Epithelial cell of prostate (primary cell): ENCODE results near the gene BAIAP3.

ENCODE experiments used
- DNase-seq: peaks from one replicate; pipeline ENCODE4 v3.0.0-alpha.2; 2011; ENCODE audit warnings: low read depth, low spot score
- H3K27ac ChIP-seq: fragments of 450-650 bp; 2 replicates; pipeline ENCODE4 v1.5.1; 2017; ENCODE audit warnings: mild to moderate bottlenecking

Gene BAIAP3

DNA sequence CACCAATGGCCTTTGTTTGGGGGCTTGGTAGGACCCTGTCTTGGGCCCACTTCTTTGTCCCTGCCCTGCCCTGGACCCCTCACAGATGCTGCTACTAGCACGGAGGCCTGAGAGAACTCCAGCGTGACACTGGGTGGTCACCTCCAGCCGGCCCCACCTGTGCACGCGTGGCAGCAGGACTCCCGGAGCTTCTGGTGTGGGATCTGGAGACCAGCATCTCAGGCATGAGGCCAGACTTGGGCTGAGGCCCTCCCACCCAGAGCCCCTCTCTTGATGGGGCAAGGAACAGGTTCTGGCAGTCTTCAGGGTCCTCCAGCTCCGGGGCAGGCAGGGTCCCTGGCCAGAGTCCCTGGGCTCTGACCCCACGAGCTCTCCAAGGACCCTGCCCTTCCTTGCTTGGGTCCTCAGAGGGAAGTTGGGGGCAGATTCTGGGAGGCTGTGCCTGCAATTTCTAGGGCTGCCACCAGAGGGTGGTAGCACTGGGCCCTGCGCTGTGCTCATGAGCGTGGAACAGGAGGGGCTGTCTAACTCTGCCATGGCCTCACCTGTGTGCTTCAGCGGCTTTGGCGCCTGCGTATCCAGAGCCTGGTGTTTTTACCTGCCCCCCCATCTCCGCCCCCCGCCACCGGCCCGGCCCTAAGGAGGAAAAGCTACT, 3.1 kb upstream of the BAIAP3 start:
- H3K27ac ChIP-seq, result no peak overlapping the region
- no peak for DNase-seq

DNA sequence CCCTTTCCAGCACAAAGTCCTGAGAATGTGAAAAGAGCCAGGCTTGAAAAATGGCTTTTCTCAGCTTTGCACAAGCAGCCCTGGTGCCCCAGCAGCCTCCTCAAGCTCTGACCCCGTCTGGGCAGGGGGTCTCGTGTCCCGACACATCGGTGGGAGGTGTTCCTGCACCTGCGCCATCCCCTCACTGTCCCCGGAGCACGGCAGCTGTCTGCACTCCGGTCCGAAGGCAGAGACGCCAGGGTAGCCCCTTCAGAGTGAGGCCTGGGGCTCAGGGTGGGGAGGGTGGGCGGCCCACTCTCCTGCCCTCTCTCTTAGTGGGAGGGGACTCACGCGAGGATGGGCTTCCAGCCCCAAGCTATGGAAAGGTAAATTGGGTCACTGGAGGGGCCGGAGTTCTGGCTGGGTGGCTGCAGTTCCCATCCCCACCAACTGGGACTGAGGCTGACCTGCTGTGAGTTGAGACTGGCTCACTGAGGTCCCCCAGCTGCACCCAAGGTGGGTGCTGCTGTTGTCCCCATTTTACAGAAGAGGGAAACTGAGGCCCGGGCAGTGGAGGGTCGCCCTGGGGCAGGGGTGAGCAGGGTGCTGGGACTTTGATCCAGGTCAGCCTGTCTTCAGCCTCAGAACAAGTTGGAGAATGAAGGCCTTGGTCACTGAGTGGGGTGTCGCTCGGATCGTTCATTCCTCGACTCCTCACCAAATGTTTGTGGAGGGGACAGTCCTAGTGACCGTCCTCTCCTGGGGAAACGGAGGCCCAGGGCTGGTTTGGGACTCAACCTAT, 2.3 kb upstream of the BAIAP3 start:
- DNase-seq, result no peak
- no peak overlapping the region for H3K27ac ChIP-seq

DNA sequence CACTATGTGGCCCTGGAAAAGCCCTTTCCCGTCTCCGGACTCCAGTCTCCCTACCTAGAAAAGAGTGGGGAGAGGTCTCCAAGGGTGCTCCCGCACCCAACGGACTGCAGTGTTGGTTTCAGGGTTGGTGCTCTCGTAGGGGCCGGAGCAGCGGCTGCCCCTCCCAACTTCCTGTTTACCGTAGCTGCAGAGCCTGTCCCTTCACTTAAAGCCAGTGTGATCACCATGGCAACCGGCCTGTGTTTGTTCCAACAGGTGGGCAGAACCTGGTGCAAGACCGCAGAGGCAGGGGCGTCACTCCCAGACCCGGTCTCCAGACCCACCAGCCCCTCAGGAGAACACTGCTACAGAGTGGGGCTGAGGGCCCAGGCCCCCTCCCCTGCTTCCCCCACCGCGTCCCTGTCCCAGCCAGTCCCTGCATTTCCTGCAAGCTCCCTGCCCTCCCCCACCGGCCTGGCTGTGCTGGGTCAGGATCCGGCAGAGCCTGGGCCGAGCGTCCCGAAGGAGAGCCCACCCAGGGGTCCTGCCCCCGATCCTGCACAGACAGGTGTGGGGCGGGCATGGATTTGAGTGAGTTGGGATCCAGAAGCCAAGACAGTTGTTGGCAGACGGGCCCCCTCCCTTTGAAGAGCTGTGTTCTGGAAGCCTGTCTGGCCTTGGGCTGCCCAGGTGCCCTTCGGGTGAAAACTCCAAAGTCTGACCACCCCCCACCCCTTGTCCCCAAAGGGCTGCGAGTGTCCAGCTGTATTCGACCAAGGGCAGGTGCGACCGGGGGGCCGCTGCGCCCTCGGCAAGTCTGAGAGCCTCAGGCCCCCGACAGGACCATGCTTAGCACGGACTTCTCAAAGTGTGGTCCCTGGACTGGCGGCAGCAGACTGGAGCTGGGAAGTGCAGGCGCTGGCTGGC, 1.5 kb upstream of the BAIAP3 start:
- no peak overlapping the region for H3K27ac ChIP-seq
- no peak for DNase-seq

DNA sequence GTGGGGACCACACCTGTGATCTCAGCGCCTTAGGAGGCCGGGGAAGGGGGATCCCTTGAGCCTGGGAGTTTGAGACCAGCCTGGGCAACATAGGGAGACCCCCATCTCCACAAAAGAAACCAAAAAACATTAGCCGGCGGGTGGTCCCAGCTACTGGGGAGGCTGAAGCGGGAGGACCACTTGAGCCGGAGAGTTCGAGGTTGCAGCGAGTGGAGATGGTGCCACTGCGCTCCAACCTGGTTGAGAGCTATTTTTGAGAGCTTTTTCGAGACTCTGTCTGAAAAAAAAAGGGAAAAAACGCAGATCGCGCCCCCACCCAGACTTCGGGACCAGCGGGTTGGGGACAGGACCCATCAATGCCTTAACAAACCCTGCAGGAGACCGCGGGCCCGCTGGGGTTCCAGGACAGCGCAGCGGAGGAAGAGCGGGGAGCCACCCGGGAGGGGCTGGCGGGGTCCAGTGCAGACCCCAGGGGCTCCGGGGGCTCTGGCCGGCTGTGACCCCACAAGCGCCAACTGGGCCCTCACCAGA, 762 bp upstream of the BAIAP3 start:
- no peak overlapping the region for H3K27ac ChIP-seq
- no peak for DNase-seq

DNA sequence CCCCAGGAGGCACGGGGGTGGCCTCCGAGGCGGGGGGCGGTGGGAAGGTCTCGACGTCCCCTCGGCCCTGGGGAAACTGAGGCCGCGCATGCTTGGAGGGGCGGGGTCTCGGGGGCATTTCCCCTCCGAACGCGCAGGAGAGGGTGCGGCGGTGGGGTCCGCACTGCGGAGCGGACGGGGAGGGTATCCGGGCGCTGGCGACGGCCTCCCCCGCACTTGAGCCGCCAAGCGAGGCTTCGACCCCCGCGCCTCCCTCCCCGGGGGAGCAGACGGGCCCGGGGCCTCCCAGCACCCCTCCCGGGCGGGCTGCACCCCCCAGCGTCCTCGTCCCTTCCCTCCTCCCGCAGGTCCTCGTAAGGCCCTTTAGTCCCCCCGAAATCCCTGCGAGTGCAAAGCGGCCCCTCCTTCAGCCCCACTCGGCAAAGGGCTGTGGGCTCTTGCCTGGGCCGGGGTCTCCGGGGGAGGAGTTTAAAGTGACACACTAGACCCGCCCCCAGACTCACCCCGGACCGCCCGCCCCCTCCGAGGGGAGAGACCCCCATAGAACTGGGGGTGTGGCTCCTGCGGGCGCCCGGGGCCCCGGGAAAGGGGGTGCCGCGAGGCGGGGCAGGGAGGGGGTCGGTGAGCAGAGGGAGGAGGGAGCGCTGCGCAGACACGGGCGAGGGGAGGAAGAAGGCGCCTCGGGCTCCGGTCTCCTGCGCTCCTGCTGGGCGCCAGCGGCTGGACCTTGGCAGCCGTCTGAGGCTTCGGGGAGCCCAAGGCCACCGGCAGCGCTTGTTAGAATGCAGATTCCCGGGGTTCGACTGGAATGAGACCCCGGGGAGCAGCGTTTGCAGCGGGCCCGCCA, 632 bp downstream of the BAIAP3 start:
- H3K27ac ChIP-seq, result no peak overlapping the region
- no peak for DNase-seq

DNA sequence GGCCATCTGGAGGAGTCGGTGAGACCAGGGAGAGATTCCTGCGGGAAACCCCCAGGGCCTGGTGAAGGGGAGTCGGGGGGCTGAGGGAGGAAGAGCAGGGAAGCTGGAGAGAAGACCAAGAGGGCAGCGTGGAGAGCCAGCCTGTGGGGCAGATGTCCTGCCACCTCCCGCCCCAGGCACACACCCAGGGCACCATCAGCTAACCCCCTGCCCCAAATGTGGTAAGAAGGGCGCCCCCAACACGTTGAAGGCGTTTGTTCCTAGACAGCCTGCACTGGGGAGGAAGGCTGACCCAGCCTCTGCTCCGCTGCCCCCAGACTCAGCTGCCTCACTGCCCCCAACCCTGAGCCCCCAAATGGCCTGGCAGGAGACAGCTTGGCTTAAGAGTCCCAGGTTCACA, 1.3 kb downstream of the BAIAP3 start:
- DNase-seq, result no peak
- no peak overlapping the region for H3K27ac ChIP-seq

DNA sequence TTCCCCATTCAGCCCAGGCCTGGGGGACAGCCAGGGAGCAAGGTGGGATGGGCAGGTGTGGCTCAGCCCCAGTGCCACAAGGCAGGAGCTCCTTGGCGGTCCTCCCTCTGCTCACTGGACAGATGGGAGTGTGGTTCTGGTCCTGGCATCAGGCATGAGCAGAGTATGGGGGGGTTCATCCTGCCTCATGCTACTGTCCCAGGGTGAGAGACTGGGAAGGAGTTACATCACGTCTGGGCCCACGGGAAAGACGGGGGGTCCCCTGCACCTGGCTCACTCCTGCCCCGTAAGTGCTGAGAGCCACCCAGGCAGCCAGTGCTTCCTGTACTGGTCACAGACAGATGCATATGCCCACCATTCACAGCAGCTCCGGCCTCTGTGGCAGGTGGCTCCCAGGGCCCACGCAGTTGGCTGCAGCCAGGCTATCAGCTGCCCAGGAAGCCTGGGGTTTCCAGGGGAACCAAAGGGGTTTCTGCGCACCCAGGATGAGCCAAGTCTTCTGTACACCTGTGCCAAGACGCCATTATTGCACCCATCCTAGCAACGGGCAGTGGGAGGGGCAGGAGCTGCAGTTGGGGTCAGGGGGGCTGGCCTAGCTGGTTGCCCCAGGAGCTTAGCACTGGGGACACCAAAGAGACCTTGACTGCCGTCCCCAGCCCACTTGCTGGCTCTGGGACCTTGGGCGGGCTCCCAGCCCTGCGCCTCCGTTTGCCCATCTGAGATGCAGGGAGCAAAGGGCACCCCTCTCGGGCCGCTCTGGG, 1.9 kb downstream of the BAIAP3 start:
- no peak for DNase-seq
- H3K27ac ChIP-seq, result no peak overlapping the region

DNA sequence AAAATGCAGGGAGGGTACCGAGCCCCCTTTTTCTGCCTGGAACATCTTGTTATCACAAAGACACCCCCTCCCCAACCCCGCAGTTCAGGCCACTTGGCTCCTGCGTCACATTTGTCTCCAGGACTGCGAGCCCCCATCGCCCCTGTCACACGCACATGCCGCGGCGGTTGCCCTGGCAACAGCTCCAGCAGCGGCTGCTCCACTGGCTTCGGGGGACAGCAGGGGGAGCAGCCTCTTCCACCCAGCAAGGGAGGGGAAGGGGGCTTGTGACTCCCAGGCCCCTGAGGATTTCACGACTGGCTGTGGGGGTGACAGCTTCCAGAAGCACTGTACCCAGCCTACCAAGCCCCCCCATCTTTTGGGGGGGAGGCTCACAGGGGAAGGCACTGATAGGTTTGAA, 2.6 kb downstream of the BAIAP3 start:
- no peak for DNase-seq
- H3K27ac ChIP-seq, result no peak overlapping the region

DNA sequence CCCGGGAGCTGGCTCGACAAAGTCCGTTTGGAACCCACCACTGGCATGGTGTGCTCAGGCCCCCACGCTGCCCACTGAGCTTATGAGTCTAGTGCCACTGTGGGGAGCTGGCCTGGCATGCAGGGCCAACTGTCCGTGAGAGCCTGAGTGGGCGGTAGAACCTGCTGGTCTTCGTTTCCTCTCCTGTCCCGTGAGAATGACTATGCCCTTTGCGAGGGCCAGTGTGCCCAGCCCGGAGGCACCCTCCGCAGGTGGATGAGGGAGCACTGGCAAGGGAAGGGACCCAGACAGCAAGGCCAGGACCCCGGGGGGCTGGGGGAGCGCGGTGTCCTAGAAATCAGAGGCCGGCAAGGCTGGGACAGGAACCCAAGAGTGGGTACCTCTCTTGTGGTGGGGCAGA, 3.2 kb downstream of the BAIAP3 start:
- no peak overlapping the region for H3K27ac ChIP-seq
- no peak for DNase-seq

DNA sequence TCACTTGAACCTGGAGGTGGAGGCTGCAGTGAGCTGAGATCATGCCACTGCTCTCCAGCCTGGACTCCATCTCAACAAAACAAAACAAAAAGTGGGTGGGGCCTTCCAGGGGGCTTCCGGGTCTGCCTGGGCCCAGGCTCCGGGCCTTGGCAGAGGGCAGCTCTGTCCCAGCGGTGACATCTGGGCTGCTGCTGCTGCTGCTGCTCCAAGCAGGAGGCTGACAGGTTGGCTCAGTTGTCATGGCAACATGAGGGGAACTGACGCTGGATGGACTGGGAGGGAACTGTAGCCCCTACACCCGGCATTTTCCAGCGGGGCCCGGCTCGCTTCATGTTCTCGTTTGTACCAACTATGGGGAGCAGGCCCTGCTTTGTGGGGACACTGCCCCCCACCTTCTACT, 4.0 kb downstream of the BAIAP3 start:
- H3K27ac ChIP-seq, result no peak overlapping the region
- DNase-seq, result no peak

DNA sequence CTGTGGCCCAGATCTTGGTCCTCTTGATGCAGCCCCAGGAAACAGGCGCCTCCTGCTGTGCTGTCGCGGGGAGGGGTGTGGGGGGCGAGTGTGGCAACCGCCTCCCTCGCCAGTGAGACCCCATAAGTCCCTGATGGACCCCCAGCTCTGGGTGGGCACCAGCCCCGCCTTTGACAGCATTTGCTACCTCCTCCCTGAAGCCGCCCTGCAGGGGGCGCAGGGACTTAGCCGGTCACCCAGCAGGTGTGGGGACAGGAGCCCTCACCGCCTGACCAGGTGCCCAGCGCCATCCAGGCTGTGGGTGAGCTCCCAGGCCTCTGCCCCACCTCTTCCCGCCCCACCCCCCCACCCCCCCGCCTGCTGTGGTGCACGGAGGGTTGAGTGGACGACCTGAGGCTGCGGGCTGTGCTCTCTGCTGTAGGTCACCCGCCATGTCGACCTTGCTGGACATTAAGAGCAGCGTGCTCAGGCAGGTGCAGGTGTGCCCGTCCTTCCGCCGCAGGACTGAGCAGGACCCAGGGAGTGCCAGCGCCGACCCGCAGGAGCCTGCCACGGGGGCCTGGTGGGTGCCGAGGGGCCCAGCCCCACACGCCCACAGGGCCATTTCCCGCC, 4.8 kb downstream of the BAIAP3 start:
- no peak overlapping the region for H3K27ac ChIP-seq
- DNase-seq, result no peak

DNA sequence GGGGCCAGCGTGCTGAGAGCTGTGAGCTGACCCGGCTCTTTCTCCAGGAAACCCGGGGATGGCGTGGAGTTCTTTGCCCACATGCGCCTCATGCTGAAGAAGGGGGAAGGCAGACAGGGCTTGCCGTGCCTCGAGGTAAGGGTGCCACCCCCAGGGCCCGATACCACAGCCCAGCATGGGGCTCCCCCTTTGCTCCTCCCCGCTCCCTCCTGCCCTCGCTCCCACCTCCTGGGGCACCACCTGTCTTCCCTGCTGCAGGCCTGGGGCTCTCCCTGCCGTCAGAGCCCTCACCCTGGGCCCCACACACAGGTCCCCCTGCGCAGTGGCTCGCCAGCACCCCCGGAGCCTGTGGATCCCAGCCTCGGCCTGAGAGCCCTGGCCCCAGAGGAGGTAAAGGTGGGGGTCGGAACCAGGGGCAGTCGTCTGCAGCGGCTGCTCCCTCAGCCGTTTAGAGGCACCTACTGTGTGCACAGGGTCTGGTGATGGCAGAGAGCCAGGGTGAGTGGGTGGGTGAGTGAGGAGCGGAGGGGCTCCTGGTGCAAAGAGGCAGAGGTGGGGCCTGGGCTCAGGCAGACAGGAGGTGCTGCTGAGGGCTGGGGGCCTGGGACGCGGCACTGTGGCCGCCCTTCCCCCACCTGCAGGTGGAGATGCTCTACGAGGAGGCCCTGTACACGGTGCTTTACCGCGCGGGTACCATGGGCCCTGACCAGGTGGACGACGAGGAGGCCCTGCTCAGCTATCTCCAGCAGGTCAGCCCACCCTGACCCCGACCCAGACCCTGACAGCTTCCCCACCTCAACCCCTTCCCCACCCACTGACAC, 5.6 kb downstream of the BAIAP3 start:
- no peak for DNase-seq
- no peak overlapping the region for H3K27ac ChIP-seq

DNA sequence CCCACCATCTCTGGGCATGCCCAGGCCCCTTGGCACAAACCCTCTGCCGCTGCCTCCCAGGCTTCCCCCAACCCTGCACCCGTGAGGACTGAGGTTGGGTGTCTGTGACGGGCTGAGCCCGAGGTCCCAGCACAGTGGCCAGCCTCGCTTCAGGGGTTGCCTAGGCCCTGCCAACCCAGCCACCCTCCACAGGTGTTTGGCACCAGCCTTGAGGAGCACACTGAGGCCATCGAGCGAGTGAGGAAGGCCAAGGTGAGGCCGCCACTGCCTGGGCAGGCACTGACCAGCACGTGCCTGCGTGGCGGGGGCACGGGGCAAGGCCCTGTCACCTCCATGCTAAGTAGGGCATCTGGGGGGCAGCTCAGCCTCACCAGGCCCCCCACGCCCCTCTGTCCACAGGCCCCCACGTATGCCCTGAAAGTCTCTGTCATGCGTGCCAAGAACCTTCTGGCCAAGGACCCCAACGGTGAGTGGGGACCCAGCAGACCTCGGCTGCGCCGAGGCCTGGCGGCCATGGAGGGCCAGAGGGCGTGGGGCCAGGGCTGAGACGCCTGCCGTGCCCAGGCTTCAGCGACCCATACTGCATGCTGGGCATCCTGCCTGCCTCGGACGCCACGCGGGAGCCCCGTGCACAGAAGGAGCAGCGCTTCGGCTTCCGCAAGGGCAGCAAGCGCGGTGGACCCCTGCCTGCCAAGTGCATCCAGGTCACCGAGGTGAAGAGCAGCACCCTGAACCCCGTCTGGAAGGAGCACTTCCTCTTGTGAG, 7.5 kb downstream of the BAIAP3 start:
- no peak for DNase-seq
- no peak overlapping the region for H3K27ac ChIP-seq

DNA sequence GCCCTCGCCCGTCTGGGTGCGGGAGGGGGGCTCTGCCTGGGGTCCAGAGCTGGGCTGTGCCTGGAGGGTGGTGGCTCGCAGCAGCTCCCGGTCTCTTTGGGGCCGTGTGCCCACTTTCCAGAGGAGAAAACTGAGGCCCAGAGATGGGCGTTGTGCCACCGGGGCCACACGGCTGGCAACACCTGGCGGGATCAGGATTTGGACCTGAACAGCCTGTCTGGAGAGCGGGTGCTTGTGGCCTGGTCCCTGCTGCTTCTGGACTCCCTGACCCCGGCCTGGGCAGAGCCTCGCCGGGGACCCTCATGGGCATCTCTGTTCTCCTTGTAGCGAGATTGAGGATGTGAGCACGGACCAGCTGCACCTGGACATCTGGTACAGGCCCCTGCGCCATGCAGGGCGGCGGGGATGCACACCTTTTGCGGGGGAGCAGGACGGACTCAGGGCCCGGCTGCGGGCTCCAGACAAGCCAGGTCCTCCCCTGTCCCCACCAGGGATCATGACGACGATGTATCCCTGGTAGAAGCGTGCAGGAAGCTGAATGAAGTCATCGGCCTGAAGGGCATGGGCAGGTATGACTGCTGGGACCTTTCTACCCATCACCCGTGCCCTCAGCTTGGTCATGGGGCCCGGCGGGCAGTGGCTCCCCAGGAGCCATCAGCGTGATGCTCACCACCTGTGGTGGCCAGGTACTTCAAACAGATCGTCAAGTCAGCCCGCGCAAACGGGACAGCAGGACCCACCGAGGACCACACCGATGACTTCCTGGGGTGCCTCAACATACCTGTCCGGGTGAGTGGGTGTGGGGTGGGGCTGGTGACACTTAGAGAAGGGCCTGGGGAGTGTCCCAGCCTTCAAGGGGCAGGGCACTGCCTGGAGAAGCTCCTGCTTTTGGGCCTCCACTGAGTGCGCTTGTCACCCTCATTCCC, 8.3 kb downstream of the BAIAP3 start:
- DNase-seq, result no peak
- no peak overlapping the region for H3K27ac ChIP-seq

DNA sequence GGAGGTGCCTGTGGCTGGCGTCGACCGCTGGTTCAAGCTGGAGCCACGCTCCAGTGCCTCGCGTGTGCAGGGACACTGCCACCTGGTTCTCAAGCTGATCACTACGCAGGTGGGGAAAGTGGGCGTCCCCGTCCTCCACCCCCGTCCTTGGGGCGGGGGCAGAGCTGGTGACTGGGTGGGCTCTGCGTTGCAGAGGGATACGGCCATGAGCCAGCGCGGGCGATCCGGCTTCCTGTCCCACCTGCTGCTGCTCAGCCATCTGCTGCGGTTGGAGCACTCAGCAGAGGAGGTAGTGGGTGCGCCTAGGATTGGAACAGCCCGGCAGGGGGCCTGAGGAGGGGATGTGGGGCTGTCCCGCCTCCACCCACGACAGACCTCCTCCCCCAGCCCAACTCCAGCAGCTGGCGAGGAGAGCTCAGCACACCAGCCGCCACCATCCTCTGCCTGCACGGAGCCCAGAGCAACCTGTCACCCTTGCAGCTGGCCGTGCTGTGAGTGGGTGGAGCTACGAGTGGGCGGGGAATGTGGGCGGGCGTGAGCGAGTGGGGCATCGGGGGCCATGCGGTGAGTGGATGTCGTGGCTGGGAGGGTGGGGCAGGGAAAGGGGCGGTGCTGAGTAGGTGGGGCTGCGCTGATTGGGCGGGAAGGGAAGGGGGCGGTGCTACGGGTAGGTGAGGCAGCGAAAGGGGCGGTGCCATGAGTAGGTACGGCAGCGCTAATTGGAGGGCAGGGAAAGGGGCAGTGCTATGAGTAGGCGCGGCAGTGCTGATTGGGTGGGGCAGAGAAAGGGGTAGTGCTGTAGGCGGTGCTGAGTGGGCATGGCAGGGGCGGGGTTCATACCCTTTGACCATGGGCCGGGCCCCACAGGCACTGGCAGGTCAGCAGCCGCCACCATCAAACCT, 9.3 kb downstream of the BAIAP3 start:
- peak; percentile 79 for DNase-seq
- H3K27ac ChIP-seq, result no peak overlapping the region
